A673 (cell line): ENCODE results near the gene MEF2C.

Source experiments
- EZH2 ChIP-seq: fragments of 200-600 bp; sonication (generic); IDR thresholded peaks from 2 replicates; pipeline ENCODE4 v1.6.1; 2017; ENCODE audit warnings: borderline replicate concordance, low read depth, mild to moderate bottlenecking, mixed read lengths, antibody characterized with exemption, low read length; ENCODE audit not compliant: poor library complexity, severe bottlenecking
- TF ChIP-seq, protein P1 (sequence below): fragments of 300-800, 200-600 bp; sonication (generic); conservative IDR thresholded peaks from 2 replicates; pipeline ENCODE4 v1.5.1; 2017; ENCODE audit warnings: low read depth, mild to moderate bottlenecking, antibody characterized with exemption, low read length, moderate library complexity, mixed read lengths

DNA sequence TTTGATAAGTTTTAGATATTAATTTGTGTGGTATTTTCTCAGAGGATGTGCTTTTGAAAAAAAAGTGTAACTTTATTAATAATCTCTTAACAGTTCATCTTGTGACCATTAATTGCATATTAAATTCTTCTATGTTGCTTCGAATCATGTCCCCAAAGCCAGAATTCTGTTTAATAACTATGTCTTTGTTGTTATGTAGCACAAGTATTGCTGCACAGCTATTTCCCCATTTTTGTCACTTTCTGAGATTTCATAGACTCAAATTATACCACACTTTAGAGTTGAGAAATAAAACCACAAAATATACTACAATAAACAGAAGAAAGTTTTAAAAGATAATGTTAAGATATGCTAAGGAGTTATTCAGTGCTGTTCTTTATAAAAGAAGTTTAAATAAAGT lies 2.8 kb downstream of the MEF2C start:
- TF ChIP-seq, protein P1, sequence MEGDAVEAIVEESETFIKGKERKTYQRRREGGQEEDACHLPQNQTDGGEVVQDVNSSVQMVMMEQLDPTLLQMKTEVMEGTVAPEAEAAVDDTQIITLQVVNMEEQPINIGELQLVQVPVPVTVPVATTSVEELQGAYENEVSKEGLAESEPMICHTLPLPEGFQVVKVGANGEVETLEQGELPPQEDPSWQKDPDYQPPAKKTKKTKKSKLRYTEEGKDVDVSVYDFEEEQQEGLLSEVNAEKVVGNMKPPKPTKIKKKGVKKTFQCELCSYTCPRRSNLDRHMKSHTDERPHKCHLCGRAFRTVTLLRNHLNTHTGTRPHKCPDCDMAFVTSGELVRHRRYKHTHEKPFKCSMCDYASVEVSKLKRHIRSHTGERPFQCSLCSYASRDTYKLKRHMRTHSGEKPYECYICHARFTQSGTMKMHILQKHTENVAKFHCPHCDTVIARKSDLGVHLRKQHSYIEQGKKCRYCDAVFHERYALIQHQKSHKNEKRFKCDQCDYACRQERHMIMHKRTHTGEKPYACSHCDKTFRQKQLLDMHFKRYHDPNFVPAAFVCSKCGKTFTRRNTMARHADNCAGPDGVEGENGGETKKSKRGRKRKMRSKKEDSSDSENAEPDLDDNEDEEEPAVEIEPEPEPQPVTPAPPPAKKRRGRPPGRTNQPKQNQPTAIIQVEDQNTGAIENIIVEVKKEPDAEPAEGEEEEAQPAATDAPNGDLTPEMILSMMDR = no peak
- no peak for TF ChIP-seq EZH2
